ENCODE results near the gene LGR4. TPM values are rescaled to one million over a fixed set of nuclear protein-coding genes. Genes with fewer than 3 reads are reported as not detected.
A peak's percentile ranks its signal among the peaks of the same experiment; 100 is the strongest.

The LGR4 gene
- total and polyA plus RNA-seq, 2 of the 13 experiments (the other 11 are each of a cell fraction or from before 2014, with no cell fraction given), result 42.1 to 68.7 TPM

DNA sequence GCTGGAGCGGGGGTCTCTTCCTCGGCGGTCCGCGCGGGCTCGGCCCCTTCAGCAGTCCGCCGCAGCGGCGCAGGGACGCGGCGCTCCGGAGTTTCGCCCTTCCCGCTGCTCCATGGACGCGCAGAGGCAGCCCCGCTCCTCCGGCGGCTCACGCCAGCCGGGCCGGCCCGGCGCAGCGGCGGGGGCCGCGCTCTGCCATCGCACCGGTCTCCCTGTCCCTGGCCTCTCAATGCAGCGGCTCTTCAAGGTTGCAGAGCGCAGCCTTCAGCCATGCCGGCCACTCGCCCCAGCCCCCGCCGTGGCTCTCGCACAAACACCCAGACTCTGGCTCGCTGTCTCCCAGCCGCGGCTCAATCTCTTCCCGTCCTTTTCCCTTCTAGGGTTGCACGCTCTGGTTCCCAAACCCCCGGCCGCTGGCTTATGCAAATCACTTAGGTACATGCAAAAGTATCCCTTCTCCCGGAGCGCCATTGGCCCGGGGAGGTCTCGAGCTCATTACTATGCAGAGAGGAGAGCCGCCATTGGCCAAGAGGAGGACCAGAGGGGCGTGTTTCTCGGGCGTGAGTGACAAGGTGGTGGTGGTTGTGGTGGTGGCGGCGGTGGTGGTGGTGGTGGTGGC, at the start of gene LGR4 (continued):
- TF ChIP-seq, protein P1, sequence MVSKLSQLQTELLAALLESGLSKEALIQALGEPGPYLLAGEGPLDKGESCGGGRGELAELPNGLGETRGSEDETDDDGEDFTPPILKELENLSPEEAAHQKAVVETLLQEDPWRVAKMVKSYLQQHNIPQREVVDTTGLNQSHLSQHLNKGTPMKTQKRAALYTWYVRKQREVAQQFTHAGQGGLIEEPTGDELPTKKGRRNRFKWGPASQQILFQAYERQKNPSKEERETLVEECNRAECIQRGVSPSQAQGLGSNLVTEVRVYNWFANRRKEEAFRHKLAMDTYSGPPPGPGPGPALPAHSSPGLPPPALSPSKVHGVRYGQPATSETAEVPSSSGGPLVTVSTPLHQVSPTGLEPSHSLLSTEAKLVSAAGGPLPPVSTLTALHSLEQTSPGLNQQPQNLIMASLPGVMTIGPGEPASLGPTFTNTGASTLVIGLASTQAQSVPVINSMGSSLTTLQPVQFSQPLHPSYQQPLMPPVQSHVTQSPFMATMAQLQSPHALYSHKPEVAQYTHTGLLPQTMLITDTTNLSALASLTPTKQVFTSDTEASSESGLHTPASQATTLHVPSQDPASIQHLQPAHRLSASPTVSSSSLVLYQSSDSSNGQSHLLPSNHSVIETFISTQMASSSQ (IDR thresholded peaks at IDR 0.05; ENCODE audit: low read depth), result no peak
- TF ChIP-seq, protein P1 (CRISPR knock-in tag; IDR thresholded peaks at IDR 0.05; ENCODE audit: borderline replicate concordance), result 0 out of 2 replicates have a peak, but pooled peaks have one; percentile 31
- TF ChIP-seq ZNF556 (CRISPR knock-in tag; IDR thresholded peaks at IDR 0.05; ENCODE audit: borderline replicate concordance) (0 out of 2 replicates have a peak, but pooled peaks have one; percentile 31), POGZ (CRISPR knock-in tag; IDR thresholded peaks at IDR 0.05) (peak; percentile 42; the same call in 1 of the 2 replicates), ZNF766 (CRISPR knock-in tag; IDR thresholded peaks at IDR 0.05; ENCODE audit: borderline replicate concordance) (peak; percentile 54; the same call in 1 of the 2 replicates), ARNT (IDR thresholded peaks at IDR 0.05) (no peak), ZNF891 (CRISPR knock-in tag; IDR thresholded peaks at IDR 0.05) (peak; percentile 75), GLI4 (CRISPR knock-in tag; IDR thresholded peaks at IDR 0.05; ENCODE audit: borderline replicate concordance) (0 out of 2 replicates have a peak, but pooled peaks have one; percentile 36), ZNF777 (CRISPR knock-in tag; IDR thresholded peaks at IDR 0.05) (no peak; the same call in 1 of the 2 replicates), NFE2L1 (CRISPR knock-in tag; IDR thresholded peaks at IDR 0.05; ENCODE audit: borderline replicate concordance) (no peak), ZMAT3 (CRISPR knock-in tag; conservative IDR thresholded peaks at IDR 0.05) (no peak), MAF1 (CRISPR knock-in tag; IDR thresholded peaks at IDR 0.05; ENCODE audit: borderline replicate concordance) (no peak), STAG1 (CRISPR knock-in tag; IDR thresholded peaks at IDR 0.05) (peak; percentile 29; the same call in 1 of the 2 replicates), ZSCAN29 (CRISPR knock-in tag; conservative IDR thresholded peaks at IDR 0.05) (no peak), MLLT10 (CRISPR knock-in tag; IDR thresholded peaks at IDR 0.05) (no peak), RARA (CRISPR knock-in tag; IDR thresholded peaks at IDR 0.05) (0 out of 2 replicates have a peak, but pooled peaks have one; percentile 7), RARG (CRISPR knock-in tag; IDR thresholded peaks at IDR 0.05; ENCODE audit: low read depth) (no peak)
- TF ChIP-seq, protein P2, sequence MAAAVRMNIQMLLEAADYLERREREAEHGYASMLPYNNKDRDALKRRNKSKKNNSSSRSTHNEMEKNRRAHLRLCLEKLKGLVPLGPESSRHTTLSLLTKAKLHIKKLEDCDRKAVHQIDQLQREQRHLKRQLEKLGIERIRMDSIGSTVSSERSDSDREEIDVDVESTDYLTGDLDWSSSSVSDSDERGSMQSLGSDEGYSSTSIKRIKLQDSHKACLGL (CRISPR knock-in tag; IDR thresholded peaks at IDR 0.05), result 0 out of 2 replicates have a peak, but pooled peaks have one; percentile 31
- TF ChIP-seq, protein P3, sequence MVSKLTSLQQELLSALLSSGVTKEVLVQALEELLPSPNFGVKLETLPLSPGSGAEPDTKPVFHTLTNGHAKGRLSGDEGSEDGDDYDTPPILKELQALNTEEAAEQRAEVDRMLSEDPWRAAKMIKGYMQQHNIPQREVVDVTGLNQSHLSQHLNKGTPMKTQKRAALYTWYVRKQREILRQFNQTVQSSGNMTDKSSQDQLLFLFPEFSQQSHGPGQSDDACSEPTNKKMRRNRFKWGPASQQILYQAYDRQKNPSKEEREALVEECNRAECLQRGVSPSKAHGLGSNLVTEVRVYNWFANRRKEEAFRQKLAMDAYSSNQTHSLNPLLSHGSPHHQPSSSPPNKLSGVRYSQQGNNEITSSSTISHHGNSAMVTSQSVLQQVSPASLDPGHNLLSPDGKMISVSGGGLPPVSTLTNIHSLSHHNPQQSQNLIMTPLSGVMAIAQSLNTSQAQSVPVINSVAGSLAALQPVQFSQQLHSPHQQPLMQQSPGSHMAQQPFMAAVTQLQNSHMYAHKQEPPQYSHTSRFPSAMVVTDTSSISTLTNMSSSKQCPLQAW (CRISPR knock-in tag; IDR thresholded peaks at IDR 0.05), result peak; percentile 71; the same call in 1 of the 2 replicates
- TF ChIP-seq, protein P4, sequence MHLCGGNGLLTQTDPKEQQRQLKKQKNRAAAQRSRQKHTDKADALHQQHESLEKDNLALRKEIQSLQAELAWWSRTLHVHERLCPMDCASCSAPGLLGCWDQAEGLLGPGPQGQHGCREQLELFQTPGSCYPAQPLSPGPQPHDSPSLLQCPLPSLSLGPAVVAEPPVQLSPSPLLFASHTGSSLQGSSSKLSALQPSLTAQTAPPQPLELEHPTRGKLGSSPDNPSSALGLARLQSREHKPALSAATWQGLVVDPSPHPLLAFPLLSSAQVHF (CRISPR knock-in tag; IDR thresholded peaks at IDR 0.05), result no peak

All from HepG2 (cell line).